ENCODE measurements around the gene GRIA3.

DNA sequence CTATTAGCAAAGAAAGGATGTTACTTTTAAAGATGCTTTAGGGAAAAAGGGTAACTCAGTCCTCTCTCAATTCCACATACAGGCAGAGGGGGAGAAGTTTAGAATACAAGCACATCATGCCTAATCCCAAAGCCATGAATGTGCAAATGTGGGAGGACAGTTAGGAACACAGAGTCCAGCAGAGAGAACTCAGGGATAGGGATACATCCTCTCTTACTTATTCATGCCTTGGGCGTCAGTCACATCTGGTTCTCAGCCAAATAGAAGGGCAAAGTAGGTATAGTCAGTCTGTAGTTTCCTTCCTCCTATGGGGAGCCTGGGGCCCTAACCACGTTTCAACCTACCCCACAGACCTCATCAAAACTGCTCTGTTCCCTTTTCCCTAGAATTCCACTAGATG is 87.8 kb downstream of the GRIA3 start:
- TF ChIP-seq GATA2 (IDR thresholded peaks at IDR 0.05; ENCODE audit: low read depth, low read length) (no peak), GATA3 (IDR thresholded peaks at IDR 0.05; ENCODE audit: low read depth, low read length) (no peak)

Measured in SH-SY5Y (cell line).